HepG2 (cell line): ENCODE results near the gene ANO3. TPM values are rescaled to one million over a fixed set of nuclear protein-coding genes. Genes with fewer than 3 reads are reported as not detected.

Source experiments
- ATAC-seq: fragments of 200-7000 bp; cut with Tn5 transposase; 3 replicates; pipeline ENCODE4 v1.9.1; 2020; ENCODE audit warnings: mild to moderate bottlenecking, moderate library complexity
- BruUV-seq: library from RNA; stranded (reverse); fragments of 400-500 nt; replicated peaks from 2 replicates; lab custom pipeline; 2021; lab: Mats Ljungman, UMichigan
- CTCF ChIA-PET: fragments of 300-600 bp; formaldehyde crosslinking; extraction: SDS; loops from one replicate; lab custom pipeline; 2021; ENCODE audit warnings: low total read pairs, inconsistent platforms, low intra/inter-chr PET ratio; lab: Yijun Ruan, JAX
- POLR2A ChIA-PET: fragments of 350-600 bp; sonication (Branson Sonifier 250); formaldehyde crosslinking; loops from one replicate; lab custom pipeline; 2020; ENCODE audit warnings: antibody characterized with exemption, inconsistent platforms; lab: Yijun Ruan, JAX
- DNase-seq: peaks from one replicate; pipeline ENCODE4 v3.0.0-alpha.2; 2015; ENCODE audit warnings: low spot score
- FAIRE-seq: peaks from 3 replicates; lab custom pipeline; 2011; peaks lifted over from hg19 to GRCh38; lab: Jason Lieb, UNC
- H2AFZ ChIP-seq: one replicate; pipeline ENCODE4 v1.6.1; 2011; ENCODE audit warnings: low read length, inconsistent platforms
- H3K27ac ChIP-seq: fragments of 300-600 bp; 3 replicates; pipeline ENCODE4 v1.8.0; 2011; ENCODE audit warnings: mixed run types, mild to moderate bottlenecking, mixed read lengths, low read length, inconsistent platforms; ENCODE audit not compliant: insufficient read depth; ENCODE audit errors: extremely low read length
- H3K27me3 ChIP-seq, 2 experiments: fragments of 200-600 bp in 1 of 2; 2 replicates in 1 of 2; 3 replicates in 1 of 2; pipeline versions ENCODE4 v1.6.0 to v1.8.0; 2011; ENCODE audit warnings: low read length in 2 of 2, mild to moderate bottlenecking in 2 of 2, moderate library complexity in 2 of 2, inconsistent platforms in 1 of 2; ENCODE audit not compliant: insufficient read depth in 2 of 2, control insufficient read depth in 1 of 2
- H3K36me3 ChIP-seq, 2 experiments: fragments of 200-600 bp in 1 of 2; replicated peaks in 1 of 2; 2 replicates in 1 of 2; 3 replicates in 1 of 2; pipeline versions ENCODE4 v1.5.1 to v1.8.0; 2011; ENCODE audit warnings: low read length in 2 of 2, inconsistent platforms in 1 of 2; ENCODE audit not compliant: insufficient read depth in 2 of 2, control insufficient read depth in 1 of 2
- H3K4me1 ChIP-seq: 2 replicates; pipeline ENCODE4 v1.5.1; 2012; ENCODE audit warnings: low read length, inconsistent platforms; ENCODE audit not compliant: insufficient read depth
- H3K4me2 ChIP-seq: 2 replicates; pipeline ENCODE4 v1.6.0; 2011; ENCODE audit warnings: low read depth, low read length, inconsistent platforms
- H3K4me3 ChIP-seq, 3 experiments: fragments of 200-600 bp in 1 of 3; sonication (generic), shearing (Covaris generic) in 1 of 3; replicated peaks in 1 of 3; 2 replicates each; pipeline ENCODE4 v1.5.1; 2011 to 2016; ENCODE audit warnings: low read length in 3 of 3, inconsistent platforms in 2 of 3, low read depth in 2 of 3, mild to moderate bottlenecking in 2 of 3, control low read depth in 1 of 3, mixed read lengths in 1 of 3; ENCODE audit not compliant: insufficient read depth in 1 of 3
- H3K79me2 ChIP-seq: one replicate; pipeline ENCODE4 v1.6.1; 2011; ENCODE audit warnings: low read length, inconsistent platforms; ENCODE audit not compliant: insufficient read depth
- H3K9ac ChIP-seq: 2 replicates; pipeline ENCODE4 v1.6.0; 2011; ENCODE audit warnings: mild to moderate bottlenecking, low read depth, low read length, inconsistent platforms; ENCODE audit not compliant: insufficient read depth
- H3K9me3 ChIP-seq: 2 replicates; pipeline ENCODE4 v1.5.1; 2012; ENCODE audit warnings: mild to moderate bottlenecking, low read length
- H4K20me1 ChIP-seq: 2 replicates; pipeline ENCODE4 v1.6.0; 2011; ENCODE audit warnings: inconsistent platforms, mild to moderate bottlenecking, low read length, moderate library complexity; ENCODE audit not compliant: insufficient read depth
- CHD4 ChIP-seq: fragments of 200-600 bp; sonication (generic); IDR thresholded peaks from 2 replicates; pipeline ENCODE4 v1.7.0; 2017; ENCODE audit warnings: mild to moderate bottlenecking, low read length, borderline replicate concordance
- ETV5 ChIP-seq: IDR thresholded peaks from 2 replicates; pipeline ENCODE4 v1.6.1; 2018; ENCODE audit warnings: missing biosample characterization, missing genetic modification reagents, inconsistent platforms, borderline replicate concordance
- HOXA5 ChIP-seq: sonication (generic); formaldehyde crosslinking; IDR thresholded peaks from 2 replicates; pipeline ENCODE4 v1.4.0; 2020; ENCODE audit warnings: missing genetic modification reagents
- MED8 ChIP-seq: sonication (generic); formaldehyde crosslinking; IDR thresholded peaks from 2 replicates; pipeline ENCODE4 v1.8.1; 2023; ENCODE audit warnings: mild to moderate bottlenecking, missing genetic modification reagents; ENCODE audit not compliant: insufficient replicate concordance
- NKX3-1 ChIP-seq: sonication (generic); formaldehyde crosslinking; IDR thresholded peaks from 2 replicates; pipeline ENCODE4 v1.5.0; 2020; ENCODE audit warnings: missing genetic modification reagents
- POLR2AphosphoS5 ChIP-seq: IDR thresholded peaks from 2 replicates; pipeline ENCODE4 v1.6.1; 2012; ENCODE audit warnings: low read depth, low read length
- PPARG ChIP-seq: conservative IDR thresholded peaks from 2 replicates; pipeline ENCODE4 v1.6.1; 2016; ENCODE audit warnings: missing biosample characterization, missing genetic modification reagents
- SIX1 ChIP-seq: sonication (generic); formaldehyde crosslinking; IDR thresholded peaks from 2 replicates; pipeline ENCODE4 v1.4.0; 2020; ENCODE audit warnings: missing genetic modification reagents, borderline replicate concordance
- SP140L ChIP-seq: sonication (generic); formaldehyde crosslinking; IDR thresholded peaks from 2 replicates; pipeline ENCODE4 v1.4.0; 2020; ENCODE audit warnings: missing genetic modification reagents, borderline replicate concordance
- ZNF232 ChIP-seq: sonication (generic); formaldehyde crosslinking; IDR thresholded peaks from 2 replicates; pipeline ENCODE4 v1.4.0; 2020; ENCODE audit warnings: missing genetic modification reagents, borderline replicate concordance
- ZNF83 ChIP-seq: sonication (generic); formaldehyde crosslinking; IDR thresholded peaks from 2 replicates; pipeline ENCODE4 v1.4.0; 2020; ENCODE audit warnings: missing genetic modification reagents, mild to moderate bottlenecking, borderline replicate concordance
- ZSCAN12 ChIP-seq: sonication (generic); formaldehyde crosslinking; IDR thresholded peaks from 2 replicates; pipeline ENCODE4 v1.9.0; 2021; ENCODE audit warnings: mild to moderate bottlenecking, missing genetic modification reagents
- ZSCAN20 ChIP-seq: sonication (generic); formaldehyde crosslinking; IDR thresholded peaks from 2 replicates; pipeline ENCODE4 v1.4.0; 2020; ENCODE audit warnings: missing genetic modification reagents, mild to moderate bottlenecking, borderline replicate concordance
- WGBS: methylation state at CpG from one replicate; pipeline ENCODE4 v1.1.6; 2017; ENCODE audit warnings: low lambda C conversion rate; 5-methylcytosine and 5-hydroxymethylcytosine counted together
- in situ Hi-C: cut with HindIII; loops from 2 replicates; pipeline ENCODE4 v1.10.0; 2017; ENCODE audit warnings: low pct_unique_long_range_greater_than_20kb; ENCODE audit not compliant: extremely low pct_ligation_motif_present
- intact Hi-C: fragments of 100-400 bp; cut with micrococcal nuclease; formaldehyde crosslinking; loops from one replicate; pipeline ENCODE4 v1.10.0; 2022; ENCODE audit not compliant: unreplicated experiment
- polyA plus RNA-seq, 8 experiments: library from polyadenylated mRNA; depleted of rRNA in 3 of 8; stranded (reverse) in 7 of 8; unstranded in 1 of 8; fragments of >200 nt; fragmentation: Illumina TruSeq in 4 of 8; extraction: Trizol in 4 of 8; gene quantifications; 2 replicates each; pipeline versions ENCODE4 v1.2.1 to v1.2.3, GENCODE V29; 2011 to 2016; ENCODE audit warnings: low read depth in 4 of 8, missing spikeins in 1 of 8, mixed read lengths in 1 of 8; ENCODE audit not compliant: insufficient read depth in 1 of 8
- total RNA-seq, 5 experiments: library from RNA; depleted of rRNA; stranded (reverse); fragments of >200 nt; fragmentation: Illumina TruSeq; extraction: Trizol; gene quantifications; 2 replicates each; pipeline ENCODE4 v1.2.3, GENCODE V29; 2016; ENCODE audit warnings: low read depth in 1 of 5
- TF ChIP-seq, protein P1 (sequence below): sonication (generic); formaldehyde crosslinking; conservative IDR thresholded peaks from 2 replicates; pipeline ENCODE4 v1.4.0; 2020; ENCODE audit warnings: missing genetic modification reagents
- TF ChIP-seq, protein P2 (sequence below): sonication (generic); formaldehyde crosslinking; conservative IDR thresholded peaks from 2 replicates; pipeline ENCODE4 v1.8.0; 2022; ENCODE audit warnings: low read depth, missing genetic modification reagents
- TF ChIP-seq, protein P3 (sequence below), 2 experiments: IDR thresholded peaks; 2 replicates each; pipeline ENCODE4 v1.6.1; 2011 to 2012; ENCODE audit warnings: low read length in 2 of 2, borderline replicate concordance in 1 of 2, low read depth in 1 of 2, mild to moderate bottlenecking in 1 of 2, moderate library complexity in 1 of 2

The ANO3 gene
- total and polyA plus RNA-seq, 2 of the 13 experiments (the other 11 are each of a cell fraction or from before 2014, with no cell fraction given), result 0.17 to 0.44 TPM

DNA sequence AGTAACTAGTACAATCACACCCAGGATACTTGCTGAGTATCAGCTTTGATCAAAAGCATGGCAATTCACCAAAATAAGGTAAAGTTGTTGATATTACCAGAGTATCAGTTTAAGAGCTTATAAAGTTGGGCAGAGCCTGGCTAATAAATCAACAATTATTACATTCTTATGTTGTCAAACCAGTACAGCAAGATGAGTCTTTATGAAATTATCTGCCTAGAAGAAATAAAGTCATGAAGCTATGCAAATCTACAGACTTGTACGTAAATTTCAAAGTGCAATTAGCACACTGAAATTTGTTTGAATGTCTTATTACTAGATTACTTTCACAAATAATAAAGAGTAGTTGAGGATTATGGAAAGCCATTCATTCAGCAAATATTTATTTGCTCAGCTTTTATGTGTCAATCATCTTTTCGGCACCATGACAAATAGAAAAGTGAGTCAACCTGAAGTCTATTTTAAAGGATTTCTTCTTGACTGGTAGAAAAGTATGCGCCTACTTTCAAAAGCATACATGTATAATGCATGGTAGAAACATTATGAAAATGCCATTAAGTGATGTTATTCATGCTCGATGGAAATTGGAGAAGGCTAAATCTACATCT is 5.0 kb upstream of the ANO3 start (continued):
- no peak for TF ChIP-seq ZNF232 (CRISPR knock-in tag)

DNA sequence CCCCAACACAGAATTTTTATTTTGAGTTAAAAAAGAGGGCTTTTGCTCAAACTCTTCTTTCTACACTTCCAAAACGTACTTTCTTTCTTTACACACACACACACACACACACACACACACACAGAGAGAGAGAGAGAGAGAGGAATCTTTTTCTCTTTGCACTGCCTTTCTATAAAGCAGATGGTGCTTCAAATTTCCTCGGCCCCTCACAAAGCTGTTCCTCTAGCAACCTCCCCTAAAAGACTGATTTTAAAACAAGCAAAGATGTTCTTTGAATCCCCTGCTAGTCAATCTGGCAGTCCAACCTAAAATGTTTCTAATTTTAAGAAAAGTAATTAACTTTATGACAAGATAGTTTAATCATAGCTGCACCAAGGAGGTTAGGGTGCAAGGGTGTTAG is 2.7 kb upstream of the ANO3 start:
- H3K79me2 ChIP-seq, result no peaks in the 10 kb centered on the region
- H3K4me1 ChIP-seq, result no peaks in the 10 kb centered on the region
- ATAC-seq (no peak), DNase-seq (no peak), FAIRE-seq (no peak)
- no peaks in the 10 kb centered on the region for H4K20me1 ChIP-seq
- in situ Hi-C loops, result no loop called here
- H3K27me3 ChIP-seq, result no peaks in the 10 kb centered on the region; a peak in 2 of 5 replicates
- no peak overlapping the region for H3K4me2 ChIP-seq
- 2% methylated on average over 2 of the region's 2 CpGs for WGBS
- no peaks in the 10 kb centered on the region for H3K9me3 ChIP-seq
- no peak overlapping the region for H3K4me3 ChIP-seq
- intact Hi-C loops, result no loop called here
- H3K9ac ChIP-seq, result no peak overlapping the region
- no TSS peak for BruUV-seq
- ChIA-PET CTCF (no interaction called here), POLR2A (no interaction called here)
- H3K27ac ChIP-seq, result no peak overlapping the region
- no peak for TF ChIP-seq ZSCAN20
- TF ChIP-seq HOXA5, result no peak
- TF ChIP-seq NKX3-1, result no peak
- TF ChIP-seq SIX1 (CRISPR knock-in tag), result no peak
- TF ChIP-seq SP140L (CRISPR knock-in tag), result no peak
- no peak for TF ChIP-seq ZNF83 (CRISPR knock-in tag)
- no peak for TF ChIP-seq CHD4
- no peak for TF ChIP-seq MED8 (CRISPR knock-in tag)
- no peak for TF ChIP-seq POLR2AphosphoS5
- TF ChIP-seq, protein P1, sequence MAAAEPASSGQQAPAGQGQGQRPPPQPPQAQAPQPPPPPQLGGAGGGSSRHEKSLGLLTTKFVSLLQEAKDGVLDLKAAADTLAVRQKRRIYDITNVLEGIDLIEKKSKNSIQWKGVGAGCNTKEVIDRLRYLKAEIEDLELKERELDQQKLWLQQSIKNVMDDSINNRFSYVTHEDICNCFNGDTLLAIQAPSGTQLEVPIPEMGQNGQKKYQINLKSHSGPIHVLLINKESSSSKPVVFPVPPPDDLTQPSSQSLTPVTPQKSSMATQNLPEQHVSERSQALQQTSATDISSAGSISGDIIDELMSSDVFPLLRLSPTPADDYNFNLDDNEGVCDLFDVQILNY (CRISPR knock-in tag), result no peak
- TF ChIP-seq ETV5 (CRISPR knock-in tag), result no peak
- no peak for TF ChIP-seq ZSCAN12 (CRISPR knock-in tag)
- TF ChIP-seq, protein P2, sequence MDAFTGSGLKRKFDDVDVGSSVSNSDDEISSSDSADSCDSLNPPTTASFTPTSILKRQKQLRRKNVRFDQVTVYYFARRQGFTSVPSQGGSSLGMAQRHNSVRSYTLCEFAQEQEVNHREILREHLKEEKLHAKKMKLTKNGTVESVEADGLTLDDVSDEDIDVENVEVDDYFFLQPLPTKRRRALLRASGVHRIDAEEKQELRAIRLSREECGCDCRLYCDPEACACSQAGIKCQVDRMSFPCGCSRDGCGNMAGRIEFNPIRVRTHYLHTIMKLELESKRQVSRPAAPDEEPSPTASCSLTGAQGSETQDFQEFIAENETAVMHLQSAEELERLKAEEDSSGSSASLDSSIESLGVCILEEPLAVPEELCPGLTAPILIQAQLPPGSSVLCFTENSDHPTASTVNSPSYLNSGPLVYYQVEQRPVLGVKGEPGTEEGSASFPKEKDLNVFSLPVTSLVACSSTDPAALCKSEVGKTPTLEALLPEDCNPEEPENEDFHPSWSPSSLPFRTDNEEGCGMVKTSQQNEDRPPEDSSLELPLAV (CRISPR knock-in tag), result no peak
- TF ChIP-seq, protein P3, sequence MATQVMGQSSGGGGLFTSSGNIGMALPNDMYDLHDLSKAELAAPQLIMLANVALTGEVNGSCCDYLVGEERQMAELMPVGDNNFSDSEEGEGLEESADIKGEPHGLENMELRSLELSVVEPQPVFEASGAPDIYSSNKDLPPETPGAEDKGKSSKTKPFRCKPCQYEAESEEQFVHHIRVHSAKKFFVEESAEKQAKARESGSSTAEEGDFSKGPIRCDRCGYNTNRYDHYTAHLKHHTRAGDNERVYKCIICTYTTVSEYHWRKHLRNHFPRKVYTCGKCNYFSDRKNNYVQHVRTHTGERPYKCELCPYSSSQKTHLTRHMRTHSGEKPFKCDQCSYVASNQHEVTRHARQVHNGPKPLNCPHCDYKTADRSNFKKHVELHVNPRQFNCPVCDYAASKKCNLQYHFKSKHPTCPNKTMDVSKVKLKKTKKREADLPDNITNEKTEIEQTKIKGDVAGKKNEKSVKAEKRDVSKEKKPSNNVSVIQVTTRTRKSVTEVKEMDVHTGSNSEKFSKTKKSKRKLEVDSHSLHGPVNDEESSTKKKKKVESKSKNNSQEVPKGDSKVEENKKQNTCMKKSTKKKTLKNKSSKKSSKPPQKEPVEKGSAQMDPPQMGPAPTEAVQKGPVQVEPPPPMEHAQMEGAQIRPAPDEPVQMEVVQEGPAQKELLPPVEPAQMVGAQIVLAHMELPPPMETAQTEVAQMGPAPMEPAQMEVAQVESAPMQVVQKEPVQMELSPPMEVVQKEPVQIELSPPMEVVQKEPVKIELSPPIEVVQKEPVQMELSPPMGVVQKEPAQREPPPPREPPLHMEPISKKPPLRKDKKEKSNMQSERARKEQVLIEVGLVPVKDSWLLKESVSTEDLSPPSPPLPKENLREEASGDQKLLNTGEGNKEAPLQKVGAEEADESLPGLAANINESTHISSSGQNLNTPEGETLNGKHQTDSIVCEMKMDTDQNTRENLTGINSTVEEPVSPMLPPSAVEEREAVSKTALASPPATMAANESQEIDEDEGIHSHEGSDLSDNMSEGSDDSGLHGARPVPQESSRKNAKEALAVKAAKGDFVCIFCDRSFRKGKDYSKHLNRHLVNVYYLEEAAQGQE (IDR thresholded peaks at IDR 0.05; ENCODE audit: borderline replicate concordance in 1 of 2, low read depth in 1 of 2, low read length in 2 of 2), result no peak
- no peak for TF ChIP-seq PPARG (CRISPR knock-in tag)
- H2AFZ ChIP-seq, result no peak overlapping the region
- no peaks in the 10 kb centered on the region for H3K36me3 ChIP-seq
